ENCODE data around the gene GPR68. TPM values are rescaled to one million over a fixed set of nuclear protein-coding genes. Genes with fewer than 3 reads are reported as not detected.
"Not testable (repeated sequence)": the region's sequence is repeated elsewhere in the genome, so short reads cannot be mapped to it uniquely, and the experiment has no call there.

GPR68 gene
- total RNA-seq, 1 experiment from 2014 or later = 0.28 TPM

- ATAC-seq = no peak
- in situ Hi-C loops (cut with HindIII; ENCODE audit: low pct_unique_long_range_greater_than_20kb, low sequenced_read_pairs) = no loop called here
- Histone ChIP-seq H3K27me3 (ENCODE audit: control insufficient read depth, insufficient read depth, low read length) (no peaks in the 10 kb centered on the region), H3K27ac (ENCODE audit: low read length) (no peak overlapping the region), H3K36me3 (ENCODE audit: control insufficient read depth, insufficient read depth, low read length) (no peaks in the 10 kb centered on the region; the same call in 1 of the 2 replicates), H3K4me1 (ENCODE audit: control insufficient read depth, insufficient read depth, low read length) (no peaks in the 10 kb centered on the region), H3K9me3 (ENCODE audit: control insufficient read depth, insufficient read depth, low read depth, low read length) (no peaks in the 10 kb centered on the region), H3K4me3 (ENCODE audit: low read depth in 2 of 2, low read length in 2 of 2) (no peak overlapping the region)
- BruUV-seq (replicated peaks) = no TSS peak
- ChIA-PET CTCF (no interaction called here), POLR2A (no interaction called here)
- intact Hi-C loops (cut with micrococcal nuclease; ENCODE audit: unreplicated experiment) = no loop called here
- DNase-seq (ENCODE audit: low read depth, low spot score) = no peak
- TF ChIP-seq SIN3A (IDR thresholded peaks at IDR 0.05; ENCODE audit: borderline replicate concordance, insufficient read depth, low read depth, low read length) = no peak
- TF ChIP-seq POLR2AphosphoS5 (IDR thresholded peaks at IDR 0.05; ENCODE audit: low read depth, low read length) = no peak
- no peak for TF ChIP-seq REST (IDR thresholded peaks at IDR 0.05; ENCODE audit: insufficient read depth in 1 of 2, low read depth in 2 of 2, low read length in 1 of 2)
- TF ChIP-seq, protein P1, sequence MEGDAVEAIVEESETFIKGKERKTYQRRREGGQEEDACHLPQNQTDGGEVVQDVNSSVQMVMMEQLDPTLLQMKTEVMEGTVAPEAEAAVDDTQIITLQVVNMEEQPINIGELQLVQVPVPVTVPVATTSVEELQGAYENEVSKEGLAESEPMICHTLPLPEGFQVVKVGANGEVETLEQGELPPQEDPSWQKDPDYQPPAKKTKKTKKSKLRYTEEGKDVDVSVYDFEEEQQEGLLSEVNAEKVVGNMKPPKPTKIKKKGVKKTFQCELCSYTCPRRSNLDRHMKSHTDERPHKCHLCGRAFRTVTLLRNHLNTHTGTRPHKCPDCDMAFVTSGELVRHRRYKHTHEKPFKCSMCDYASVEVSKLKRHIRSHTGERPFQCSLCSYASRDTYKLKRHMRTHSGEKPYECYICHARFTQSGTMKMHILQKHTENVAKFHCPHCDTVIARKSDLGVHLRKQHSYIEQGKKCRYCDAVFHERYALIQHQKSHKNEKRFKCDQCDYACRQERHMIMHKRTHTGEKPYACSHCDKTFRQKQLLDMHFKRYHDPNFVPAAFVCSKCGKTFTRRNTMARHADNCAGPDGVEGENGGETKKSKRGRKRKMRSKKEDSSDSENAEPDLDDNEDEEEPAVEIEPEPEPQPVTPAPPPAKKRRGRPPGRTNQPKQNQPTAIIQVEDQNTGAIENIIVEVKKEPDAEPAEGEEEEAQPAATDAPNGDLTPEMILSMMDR (IDR thresholded peaks at IDR 0.05) = no peak
- TF ChIP-seq TCF7L2 (IDR thresholded peaks at IDR 0.05; ENCODE audit: low read depth, low read length) = no peak
Observed at GRCh38 chr14:91204657-91205056, 39.8 kb downstream of the GPR68 start.

DNA sequence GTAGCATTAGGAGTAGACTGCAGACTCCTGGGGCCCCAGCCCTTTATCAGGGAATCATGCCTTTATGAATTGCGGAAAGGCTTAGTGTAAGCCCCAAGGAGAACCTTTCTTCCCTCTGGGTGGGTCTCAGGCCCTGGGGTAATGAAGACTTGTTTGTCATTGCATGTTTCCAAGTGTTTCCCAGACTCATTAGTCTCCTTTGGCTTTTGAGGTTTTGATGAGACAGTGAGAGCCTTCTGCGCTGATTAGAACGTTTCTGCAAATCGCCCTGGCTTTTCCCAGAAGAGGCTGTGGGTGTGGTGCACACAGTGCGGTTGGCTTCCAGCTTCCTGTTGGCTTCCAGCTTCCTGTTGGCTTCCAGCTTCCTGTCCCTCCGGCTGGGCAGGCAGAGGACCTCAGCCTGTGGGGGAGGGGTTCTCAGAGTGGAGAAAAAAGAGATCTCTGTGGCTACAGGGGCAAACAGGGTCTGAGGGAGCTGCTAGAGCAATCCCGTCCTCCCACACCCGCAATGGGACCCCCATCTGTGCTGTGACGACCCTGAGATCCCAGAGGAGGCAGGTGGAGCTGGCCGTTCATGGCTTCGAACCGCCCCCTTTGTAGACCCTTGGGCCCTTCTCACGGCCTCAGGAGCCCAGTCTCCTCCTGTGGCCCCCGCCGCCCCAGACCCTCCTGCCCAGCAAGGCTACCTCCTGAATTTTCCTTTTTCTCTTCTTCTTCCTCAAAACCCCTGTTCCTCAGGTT is 42.1 kb downstream of the GPR68 start:
- no peak for DNase-seq (ENCODE audit: low read depth, low spot score)
- POLR2A ChIA-PET = no interaction called here
- no peak overlapping the region for H3K27ac ChIP-seq (ENCODE audit: low read length)
- H3K9me3 ChIP-seq (ENCODE audit: control insufficient read depth, insufficient read depth, low read depth, low read length) = no peaks in the 10 kb centered on the region
- no peaks in the 10 kb centered on the region; the same call in 1 of the 2 replicates for H3K36me3 ChIP-seq (ENCODE audit: control insufficient read depth, insufficient read depth, low read length)
- BruUV-seq (replicated peaks) = no TSS peak
- intact Hi-C loops (cut with micrococcal nuclease; ENCODE audit: unreplicated experiment) (no loop called here), in situ Hi-C loops (cut with HindIII; ENCODE audit: low pct_unique_long_range_greater_than_20kb, low sequenced_read_pairs) (no loop called here)
- no peak for ATAC-seq
- no peak overlapping the region for H3K4me3 ChIP-seq (ENCODE audit: low read depth in 2 of 2, low read length in 2 of 2)
- no peak for TF ChIP-seq TCF7L2 (IDR thresholded peaks at IDR 0.05; ENCODE audit: low read depth, low read length)
- TF ChIP-seq, protein P1 (IDR thresholded peaks at IDR 0.05) = no peak
- no peak for TF ChIP-seq SIN3A (IDR thresholded peaks at IDR 0.05; ENCODE audit: borderline replicate concordance, insufficient read depth, low read depth, low read length)
- TF ChIP-seq POLR2AphosphoS5 (IDR thresholded peaks at IDR 0.05; ENCODE audit: low read depth, low read length) = no peak
- CTCF ChIA-PET = no interaction called here
- no peaks in the 10 kb centered on the region for H3K27me3 ChIP-seq (ENCODE audit: control insufficient read depth, insufficient read depth, low read length)
- H3K4me1 ChIP-seq (ENCODE audit: control insufficient read depth, insufficient read depth, low read length) = no peaks in the 10 kb centered on the region

DNA sequence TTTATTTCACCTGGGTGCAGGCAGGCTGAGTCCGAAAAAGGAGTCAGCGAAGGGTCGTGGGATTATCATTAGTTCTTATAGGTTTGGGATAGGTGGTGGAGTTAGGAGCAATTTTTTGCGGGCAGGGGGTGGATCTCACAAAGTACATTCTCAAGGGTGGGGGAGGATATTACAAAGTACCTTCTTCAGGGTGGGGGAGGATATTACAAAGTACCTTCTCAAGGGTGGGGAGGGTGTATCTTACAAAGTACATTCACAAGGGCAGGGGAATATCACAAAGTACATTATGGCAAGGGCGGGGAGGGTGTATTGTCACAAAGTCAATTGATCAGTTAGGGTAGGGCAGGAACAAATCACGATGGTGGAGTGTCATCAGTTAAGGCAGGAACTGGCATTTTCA is 43.7 kb downstream of the GPR68 start:
- H3K36me3 ChIP-seq (ENCODE audit: control insufficient read depth, insufficient read depth, low read length); ATAC-seq; DNase-seq (ENCODE audit: low read depth, low spot score); H3K4me3 ChIP-seq (ENCODE audit: low read depth in 2 of 2, low read length in 2 of 2); POLR2A ChIA-PET; in situ Hi-C loops (cut with HindIII; ENCODE audit: low pct_unique_long_range_greater_than_20kb, low sequenced_read_pairs); H3K4me1 ChIP-seq (ENCODE audit: control insufficient read depth, insufficient read depth, low read length); intact Hi-C loops (cut with micrococcal nuclease; ENCODE audit: unreplicated experiment); H3K9me3 ChIP-seq (ENCODE audit: control insufficient read depth, insufficient read depth, low read depth, low read length); H3K27ac ChIP-seq (ENCODE audit: low read length); BruUV-seq (replicated peaks); H3K27me3 ChIP-seq (ENCODE audit: control insufficient read depth, insufficient read depth, low read length): not testable (repeated sequence)
- CTCF ChIA-PET = interaction anchor here (0.6 kb wide), 1 partner anchor 251 kb away, joined by 3 read pairs; no protein-coding TSS in a partner anchor

Data from Panc1 (cell line).